NCI-H345 treated with DMSO at 0.1 percent for 48 hours (cell line): ENCODE results near the gene ZGPAT.
"Not testable (repeated sequence)": the region's sequence is repeated elsewhere in the genome, so short reads cannot be mapped to it uniquely, and the experiment has no call there.

Source experiments
- DNase-seq: peaks from one replicate; lab custom pipeline; 2025; ENCODE audit not compliant: unreplicated experiment; lab: John Stamatoyannopoulos, UW

Gene ZGPAT

DNA sequence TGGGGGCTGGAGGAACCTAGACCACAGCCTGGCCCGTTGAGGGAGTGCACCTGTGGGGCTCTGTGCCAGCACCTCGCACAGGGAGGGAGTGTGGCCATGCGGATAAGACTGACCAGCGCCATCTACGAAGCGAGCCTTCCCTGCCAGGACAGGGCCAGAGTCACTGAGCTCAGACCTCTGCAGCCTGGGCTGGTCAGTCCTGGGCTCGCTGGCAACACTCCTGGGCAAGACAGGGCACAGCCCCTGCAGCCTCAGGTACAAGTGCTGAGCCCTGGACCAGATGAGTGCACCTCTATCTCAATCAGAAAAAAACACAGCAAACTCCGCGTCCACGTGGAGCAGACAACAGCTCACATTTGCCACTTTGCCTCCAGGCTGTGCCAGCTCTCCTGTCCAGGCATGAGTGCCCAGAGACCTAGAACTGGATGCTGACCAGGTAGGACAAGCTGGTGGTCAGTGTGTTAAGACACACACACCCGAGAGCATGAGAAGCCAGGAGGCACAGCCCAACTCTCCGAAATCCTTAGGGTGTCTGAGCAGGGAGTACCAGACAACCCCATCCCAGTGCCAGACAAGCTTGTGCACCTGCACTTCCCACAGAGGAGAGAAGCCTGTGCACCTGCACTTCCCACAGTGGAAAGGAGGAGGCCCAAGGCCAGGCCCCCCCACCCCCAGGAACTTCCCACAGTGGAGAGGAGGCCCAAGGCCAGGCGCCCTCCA lies 4.9 kb upstream of the ZGPAT start:
- no peak for DNase-seq

GRCh38 chr20:63703471-63703975 lies 4.3 kb upstream of the ZGPAT start:
- no peak for DNase-seq

GRCh38 chr20:63703976-63704748 lies 3.7 kb upstream of the ZGPAT start:
- no peak for DNase-seq

DNA sequence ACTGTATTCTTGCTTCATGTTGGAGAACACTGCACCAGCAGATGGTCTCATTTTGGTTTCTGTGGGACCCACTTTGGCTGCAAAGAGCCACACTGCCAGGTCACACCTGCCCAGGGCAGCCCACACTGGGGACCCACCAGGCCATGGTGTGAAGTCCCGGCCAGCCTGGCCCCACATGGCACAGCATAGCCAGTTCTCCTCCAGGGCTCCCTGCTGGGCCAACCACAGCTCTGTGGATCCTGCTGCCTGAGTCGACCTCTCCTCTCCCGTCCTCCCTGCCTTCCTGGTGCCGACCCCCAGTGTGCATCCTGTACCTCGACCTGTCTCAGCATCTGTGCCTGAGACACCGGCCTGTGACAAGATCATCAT lies 3.1 kb upstream of the ZGPAT start:
- DNase-seq, result no peak

GRCh38 chr20:63705232-63706026 lies 2.4 kb upstream of the ZGPAT start:
- DNase-seq, result no peak

GRCh38 chr20:63706027-63706695 lies 1.7 kb upstream of the ZGPAT start:
- no peak for DNase-seq

DNA sequence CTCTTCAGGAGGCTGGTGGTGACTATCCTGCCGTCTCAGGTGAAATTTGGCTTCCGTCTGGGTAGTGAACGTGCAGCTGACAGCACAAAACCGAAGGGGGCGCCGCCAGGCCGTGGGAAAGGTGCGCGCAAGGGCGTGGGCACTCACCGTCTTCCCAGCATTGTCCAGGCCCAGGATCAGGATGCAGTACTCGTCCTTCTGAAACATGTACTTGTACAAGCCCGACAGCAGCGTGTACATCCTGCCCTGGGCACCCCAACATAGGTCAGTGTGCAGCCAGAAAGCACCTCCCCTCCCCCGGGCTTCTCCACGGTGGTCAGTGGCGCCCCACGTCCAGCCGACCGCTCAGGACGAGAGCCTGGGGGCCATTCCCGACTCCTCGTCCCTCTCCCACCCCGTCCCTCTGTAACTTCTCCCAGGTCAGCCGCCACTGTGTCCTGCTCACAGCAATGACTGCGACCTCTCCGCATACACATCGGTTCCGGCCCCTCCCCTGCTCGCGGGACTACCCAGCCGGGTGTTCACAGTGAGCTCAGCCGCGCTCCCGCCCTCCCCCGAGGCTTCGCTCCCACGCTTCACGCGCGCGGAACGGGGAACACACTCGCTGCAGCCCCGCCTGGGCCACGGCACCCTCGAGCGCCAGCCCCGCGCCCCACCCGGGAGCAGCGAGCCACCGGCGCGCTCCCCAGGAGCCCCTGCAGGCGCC lies 834 bp upstream of the ZGPAT start:
- DNase-seq, result no peak

GRCh38 chr20:63708301-63709148 lies 686 bp downstream of the ZGPAT start:
- DNase-seq, result no peak

- DNase-seq, result no peak
Observed at GRCh38 chr20:63709149-63709527, 1.3 kb downstream of the ZGPAT start.

- no peak for DNase-seq
Observed at GRCh38 chr20:63711085-63711645, 3.3 kb downstream of the ZGPAT start.

DNA sequence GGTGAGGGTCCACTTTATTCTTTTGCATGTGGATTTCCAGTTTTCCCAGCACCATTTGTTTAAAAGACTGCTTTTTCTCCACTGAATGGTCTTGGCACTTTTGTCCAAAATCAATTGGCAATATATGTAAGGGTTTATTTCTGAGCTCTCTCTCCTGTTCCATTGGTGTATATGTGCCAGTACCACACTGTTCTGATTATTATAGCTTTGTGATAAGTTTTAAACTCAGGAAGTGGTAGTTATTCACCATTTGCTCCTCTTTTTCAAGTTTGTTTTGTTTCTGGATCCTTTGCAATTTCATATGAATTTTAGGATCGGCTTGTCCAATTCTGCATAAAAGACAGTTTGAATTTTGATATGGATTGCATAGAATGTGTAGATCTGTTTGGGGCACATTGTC lies 4.4 kb downstream of the ZGPAT start:
- no peak for DNase-seq

DNA sequence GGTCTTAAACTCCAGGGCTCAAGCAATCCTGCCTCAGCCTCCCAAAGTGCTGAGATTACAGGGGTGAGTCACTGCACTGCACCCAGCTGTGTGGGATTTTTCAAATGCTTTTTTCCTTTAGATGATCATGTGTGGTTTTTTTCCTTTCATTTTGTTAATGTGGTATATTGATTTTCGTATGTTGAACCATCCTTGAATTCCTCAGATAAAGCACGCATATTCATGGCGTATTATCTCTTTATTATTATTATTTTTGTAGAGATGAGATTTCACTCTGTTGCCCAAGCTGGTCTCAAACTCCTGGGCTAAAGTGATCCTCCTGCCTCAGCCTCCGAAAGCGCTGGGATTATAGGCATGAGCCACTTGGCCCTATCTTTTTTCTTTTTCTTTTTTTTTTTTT lies 7.0 kb downstream of the ZGPAT start:
- no peak for DNase-seq

- DNase-seq, result no peak
Observed at GRCh38 chr20:63718996-63719395, 11.2 kb downstream of the ZGPAT start.

DNA sequence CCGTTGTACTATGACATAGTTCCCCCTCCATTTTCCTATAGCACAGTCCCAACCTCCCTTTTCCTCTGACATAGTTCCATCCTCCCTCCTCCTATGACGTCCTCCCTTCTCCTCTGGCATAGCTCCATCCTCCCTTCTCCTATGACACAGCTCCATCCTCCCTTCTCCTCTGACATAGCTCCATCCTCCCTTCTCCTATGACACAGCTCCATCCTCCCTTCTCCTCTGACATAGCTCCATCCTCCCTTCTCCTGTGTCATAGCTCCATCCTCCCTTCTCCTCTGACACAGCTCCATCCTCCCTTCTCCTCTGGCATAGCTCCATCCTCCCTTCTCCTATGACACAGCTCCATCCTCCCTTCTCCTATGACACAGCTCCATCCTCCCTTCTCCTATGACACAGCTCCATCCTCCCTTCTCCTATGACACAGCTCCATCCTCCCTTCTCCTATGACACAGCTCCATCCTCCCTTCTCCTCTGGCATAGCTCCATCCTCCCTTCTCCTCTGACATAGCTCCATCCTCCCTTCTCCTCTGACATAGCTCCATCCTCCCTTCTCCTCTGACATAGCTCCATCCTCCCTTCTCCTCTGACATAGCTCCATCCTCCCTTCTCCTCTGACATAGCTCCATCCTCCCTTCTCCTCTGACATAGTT lies 15.3 kb downstream of the ZGPAT start:
- DNase-seq, result not testable (repeated sequence)

DNA sequence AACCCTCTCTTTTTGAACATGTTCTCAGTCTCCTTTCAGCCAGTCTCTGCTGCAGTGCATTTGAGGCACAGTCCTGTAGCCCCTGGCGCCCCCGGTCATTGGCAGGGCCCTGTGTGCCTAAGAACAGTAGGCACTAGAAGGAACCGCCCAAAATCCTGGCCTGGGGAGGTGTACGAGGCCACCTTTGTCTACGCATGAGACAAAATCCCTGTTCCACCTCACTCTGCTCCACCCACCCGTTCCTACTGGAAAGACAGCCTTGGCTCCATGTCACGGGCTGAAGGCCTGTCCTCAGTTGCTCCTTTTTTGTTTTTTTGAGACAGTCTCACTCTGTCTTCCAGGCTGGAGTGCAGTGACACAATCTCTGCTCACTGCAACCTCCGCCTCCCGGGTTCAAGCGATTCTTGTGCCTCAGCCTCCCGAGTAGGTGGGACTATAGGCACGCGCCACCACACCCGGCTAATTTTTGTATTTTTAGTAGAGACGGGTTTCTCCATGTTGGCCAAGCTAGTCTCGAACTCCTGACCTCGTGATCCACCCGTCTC lies 22.4 kb downstream of the ZGPAT start:
- not testable (repeated sequence) for DNase-seq

DNA sequence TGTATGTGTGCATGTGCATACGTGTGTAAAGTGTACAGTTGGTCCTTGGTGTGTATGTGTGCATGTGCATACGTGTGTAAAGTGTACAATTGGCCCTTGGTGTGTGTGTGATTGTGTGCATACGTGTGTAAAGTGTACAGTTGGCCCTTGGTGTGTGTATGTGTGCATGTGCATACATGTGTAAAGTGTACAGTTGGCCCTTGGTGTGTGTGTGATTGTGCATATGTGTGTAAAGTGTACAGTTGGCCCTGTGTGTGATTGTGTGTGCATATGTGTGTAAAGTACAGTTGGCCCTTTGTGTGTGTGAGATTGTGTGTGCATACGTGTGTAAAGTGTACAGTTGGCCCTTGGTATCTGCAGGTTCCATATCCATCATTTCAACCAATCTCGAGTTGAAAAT lies 23.6 kb downstream of the ZGPAT start:
- no peak for DNase-seq

GRCh38 chr20:63732118-63733095 lies 24.6 kb downstream of the ZGPAT start:
- DNase-seq, result no peak
